Anterior cingulate cortex (tissue), 58 donors: ENCODE data around the gene CHEK1.
"Not testable (repeated sequence)": the region's sequence is repeated elsewhere in the genome, so short reads cannot be mapped to it uniquely, and the experiment has no call there.

Experiments
- DNase-seq, 58 donors: peaks; one replicate each; lab custom pipeline; 2025; lab: John Stamatoyannopoulos, UW

CHEK1 gene

DNA sequence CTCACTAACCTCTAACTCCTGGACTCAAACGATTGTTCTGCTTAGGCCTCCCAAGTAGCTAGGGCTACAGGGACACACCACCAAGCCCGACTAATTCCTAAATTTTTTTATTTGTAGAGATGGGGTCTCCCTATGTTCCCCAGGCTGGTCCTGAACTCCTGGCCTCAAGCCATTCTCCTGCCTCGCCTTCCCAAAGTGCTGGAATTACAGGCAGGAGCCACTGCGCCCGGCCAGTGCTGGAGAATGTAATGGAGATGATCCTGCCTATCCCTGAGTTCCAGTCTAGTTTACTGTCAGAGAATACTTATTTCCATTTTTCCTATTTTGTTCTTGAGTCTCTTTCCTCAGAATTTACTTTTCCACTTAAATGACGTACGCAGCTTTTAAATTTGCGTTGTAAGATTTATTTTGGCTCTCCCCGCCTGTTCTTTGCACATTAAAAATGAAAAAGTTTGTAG, at the start of gene CHEK1:
TSS of gene CHEK1 (plus strand) at position 408 of the 458 bp plus-strand sequence. CDS start 1,606 bp downstream, outside the sequence.
- DNase-seq: no peak

GRCh38 chr11:125577181-125577580, 47.8 kb upstream of the CHEK1 start:
- DNase-seq: not testable (repeated sequence)

DNA sequence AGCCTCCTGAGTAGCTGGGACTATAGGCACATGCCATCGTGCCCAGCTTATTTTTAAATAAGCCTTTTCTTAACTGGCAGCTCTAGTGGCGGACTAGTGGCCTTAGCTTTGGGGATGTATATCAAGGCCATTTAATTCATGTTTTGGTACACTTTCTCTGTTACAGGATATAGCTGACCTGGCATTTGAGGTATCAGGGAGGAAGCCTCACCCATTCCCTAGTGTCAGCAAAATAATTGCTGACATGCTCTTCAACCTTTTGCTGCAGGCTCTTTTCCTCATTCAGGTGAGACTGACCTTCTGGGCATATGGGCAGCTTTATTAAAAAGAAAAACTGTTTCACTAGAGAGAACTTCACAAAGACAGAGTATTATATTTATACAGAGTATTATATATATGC, 46.2 kb upstream of the CHEK1 start:
- no peak for DNase-seq

GRCh38 chr11:125579811-125580210, 45.2 kb upstream of the CHEK1 start:
- DNase-seq: no peak

- DNase-seq: peak in 25 of 58 donors; percentile 1 to 39 (median 10)
These were observed 41.5 kb upstream of the CHEK1 start for GRCh38 chr11:125583496-125583895.

DNA sequence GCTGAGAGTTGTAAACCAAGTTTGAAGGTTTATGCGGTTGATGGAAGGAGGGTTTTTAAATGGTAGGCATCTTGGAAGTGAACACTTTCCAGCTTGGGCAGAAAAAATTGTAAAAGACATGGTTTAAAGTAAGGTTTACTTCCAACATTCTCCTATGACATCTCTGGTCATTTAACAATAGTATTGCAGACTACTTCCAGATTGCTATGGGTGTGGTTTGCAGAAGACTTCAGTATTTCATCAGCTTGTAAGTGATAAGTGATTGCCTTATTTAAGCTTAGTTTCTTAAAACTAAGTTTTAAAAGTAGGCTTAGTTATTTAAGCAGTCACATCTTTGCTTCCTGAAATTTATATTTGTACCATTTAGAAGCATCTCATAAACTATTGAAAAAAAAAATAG, 39.5 kb upstream of the CHEK1 start:
- no peak for DNase-seq

DNA sequence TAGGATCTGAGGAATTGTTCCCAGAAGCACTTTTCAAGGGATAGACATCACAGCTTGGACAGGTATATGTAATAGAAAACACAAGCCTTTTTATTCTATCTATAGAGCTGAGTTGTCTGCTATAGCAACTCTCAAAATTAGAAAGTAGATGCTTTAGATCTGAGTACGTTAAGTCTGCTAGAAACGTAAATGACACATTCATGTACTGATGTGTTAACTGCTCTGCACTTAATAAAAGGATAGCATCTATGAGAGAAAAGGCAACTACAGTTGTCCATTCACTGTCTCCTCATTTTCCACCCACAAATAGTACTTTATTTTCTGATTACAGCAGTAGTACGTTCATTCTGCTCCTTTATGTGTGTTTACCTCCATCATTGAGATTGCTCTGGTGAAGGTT, 38.3 kb upstream of the CHEK1 start:
- DNase-seq: no peak

GRCh38 chr11:125587480-125587879, 37.5 kb upstream of the CHEK1 start:
- no peak for DNase-seq

- DNase-seq: no peak
These were observed 36.5 kb upstream of the CHEK1 start for GRCh38 chr11:125588505-125588904.

- peak in 40 of 58 donors; percentile 14 to 77 (median 47) for DNase-seq
These were observed 33.2 kb upstream of the CHEK1 start for GRCh38 chr11:125591649-125592304.

GRCh38 chr11:125592305-125593113, 32.5 kb upstream of the CHEK1 start, which contains the start of gene STT3A:
STT3A (plus strand) TSS chr11:125592852; CDS start chr11:125595916, 3,064 bp downstream.
- DNase-seq: peak; percentile 93 to 100 (median 100)

- peak in 2 of 58 donors; percentile 25 to 32 for DNase-seq
These were observed 31.7 kb upstream of the CHEK1 start for GRCh38 chr11:125593114-125593820.

GRCh38 chr11:125594958-125595357, 30.0 kb upstream of the CHEK1 start:
- no peak for DNase-seq

DNA sequence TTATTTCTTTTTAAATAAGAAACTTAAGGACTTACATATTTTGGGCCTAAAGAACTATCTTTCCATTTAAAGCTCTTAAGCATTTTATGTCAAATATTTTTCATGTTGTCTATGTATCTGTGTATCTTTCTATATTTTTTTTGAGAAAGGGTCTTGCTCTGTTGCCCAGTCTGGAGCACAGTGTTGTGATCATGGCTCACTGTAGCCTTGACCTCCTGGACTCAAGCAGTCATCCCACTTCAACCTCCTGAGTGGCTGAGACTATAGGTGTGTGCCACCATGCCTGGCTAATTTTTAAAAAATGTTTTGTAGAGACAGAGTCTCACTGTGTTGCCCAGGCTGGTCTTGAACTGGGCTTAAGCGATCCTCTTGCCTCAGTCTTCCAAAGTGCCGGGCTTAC, 24.3 kb upstream of the CHEK1 start:
- no peak for DNase-seq

- no peak for DNase-seq
These were observed 21.8 kb upstream of the CHEK1 start for GRCh38 chr11:125603207-125603606.

DNA sequence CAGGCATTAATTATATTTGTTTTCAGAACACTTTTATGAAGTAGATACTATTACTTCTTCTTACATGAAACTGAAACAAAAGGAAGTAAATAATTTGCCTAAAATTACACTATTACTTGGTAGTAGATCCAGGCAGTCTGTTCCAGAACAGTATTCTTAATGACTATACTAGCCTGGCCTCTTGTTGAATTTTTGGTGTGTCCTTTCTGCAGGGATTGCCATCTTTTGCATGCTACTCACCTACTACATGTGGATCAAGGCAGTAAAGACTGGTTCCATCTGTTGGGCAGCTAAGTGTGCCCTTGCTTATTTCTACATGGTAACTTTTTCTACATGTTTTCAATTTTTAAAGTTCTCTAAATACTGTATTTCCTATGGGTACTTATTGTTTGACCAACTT, 19.5 kb upstream of the CHEK1 start:
- no peak for DNase-seq

DNA sequence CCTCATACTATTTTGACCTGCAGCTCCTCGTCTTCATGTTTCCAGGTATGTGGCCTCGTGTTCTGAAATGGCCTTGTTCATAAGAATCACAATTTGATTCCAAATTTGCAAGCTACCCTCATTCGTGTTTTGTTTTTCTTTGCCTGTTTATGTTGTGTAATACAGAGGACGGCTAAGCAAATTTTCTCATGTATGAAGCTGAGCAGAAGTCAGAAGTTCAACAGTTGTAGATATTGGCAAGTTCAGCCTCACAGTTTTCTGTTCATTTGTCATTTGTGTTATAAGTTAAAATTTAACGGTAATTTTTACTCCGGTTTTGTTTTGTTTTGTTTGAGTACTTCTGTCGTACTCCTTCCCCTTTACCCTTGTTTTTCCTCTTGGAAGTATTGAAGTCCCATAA, 15.4 kb upstream of the CHEK1 start:
- DNase-seq: no peak

- no peak for DNase-seq
These were observed 6.6 kb upstream of the CHEK1 start for GRCh38 chr11:125618383-125618782.

DNA sequence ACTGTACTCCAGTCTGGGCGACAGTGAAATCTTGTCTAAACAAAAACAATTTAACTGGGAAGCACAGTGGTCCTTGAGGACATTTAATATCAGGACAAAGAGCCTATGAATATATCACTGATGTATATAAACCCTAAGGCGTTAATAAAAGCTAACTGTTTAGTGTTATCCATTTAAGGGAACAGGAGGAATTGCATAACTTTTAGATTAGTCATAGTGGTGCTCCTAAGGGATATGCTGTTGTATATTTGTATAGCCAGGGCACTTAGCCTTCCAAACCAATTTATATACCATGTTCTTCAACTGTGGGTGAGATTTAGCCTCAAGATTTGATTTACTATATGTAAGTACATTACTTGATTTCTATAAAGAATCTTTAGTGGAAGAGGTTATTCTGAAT, 3.0 kb upstream of the CHEK1 start:
- no peak for DNase-seq

GRCh38 chr11:125623064-125623463, 1.9 kb upstream of the CHEK1 start:
- DNase-seq: no peak

DNA sequence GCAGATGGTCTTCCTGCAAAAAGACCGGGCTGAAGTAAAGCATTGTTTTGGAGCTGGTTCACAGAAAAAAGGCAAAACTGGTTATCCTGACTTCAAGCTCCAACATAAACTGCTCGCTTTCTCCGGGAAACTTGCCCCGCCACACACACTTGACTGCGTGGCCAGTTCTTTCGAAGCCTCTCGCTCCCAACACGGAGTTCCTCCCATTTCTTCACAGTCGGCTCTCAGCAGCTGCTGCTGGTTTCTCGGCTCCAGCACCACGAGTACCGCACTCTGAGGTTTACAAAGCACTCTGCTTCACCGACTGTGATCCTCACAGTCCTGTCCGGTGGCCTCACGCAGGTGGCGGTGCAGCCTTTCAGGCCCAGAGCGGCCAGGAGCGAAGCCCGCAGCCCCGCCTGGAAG, 264 bp downstream of the CHEK1 start:
- DNase-seq: peak in 10 of 58 donors; percentile 39 to 85 (median 62)
